Measurements from ENCODE around the gene LEP.

LEP gene

GRCh38 chr7:128226132-128226980, 14.7 kb upstream of the LEP start:
- Histone ChIP-seq H3K36me3 (ENCODE audit: control insufficient read depth, low read length) (no peaks in the 10 kb centered on the region), H3K9me2 (replicated peaks; ENCODE audit: control insufficient read depth, low read length) (no peaks in the 10 kb centered on the region), H4K20me1 (ENCODE audit: control insufficient read depth, insufficient read depth, low read depth, low read length) (no peaks in the 10 kb centered on the region), H3K4me1 (ENCODE audit: control insufficient read depth, low read length) (no peaks in the 10 kb centered on the region), H3K9me3 (ENCODE audit: control insufficient read depth, insufficient read depth, low read length) (no peaks in the 10 kb centered on the region), H3K4me2 (ENCODE audit: low read length) (no peak overlapping the region), H3K27me3 (ENCODE audit: control insufficient read depth, low read length) (peaks cover 56% of the 10 kb centered on the region), H3K4me3 (ENCODE audit: low read length) (no peak overlapping the region), H3K27ac (ENCODE audit: low read depth, low read length) (no peak overlapping the region), H3F3A (ENCODE audit: control insufficient read depth, insufficient read depth) (no peaks in the 10 kb centered on the region), H3K79me2 (ENCODE audit: control insufficient read depth, low read length) (no peaks in the 10 kb centered on the region)
- TF ChIP-seq EZH2phosphoT487 (IDR thresholded peaks at IDR 0.05; ENCODE audit: borderline replicate concordance, low read length): no peak
- TF ChIP-seq CTCF (IDR thresholded peaks at IDR 0.05; ENCODE audit: low read depth, low read length, poor library complexity, severe bottlenecking): no peak

DNA sequence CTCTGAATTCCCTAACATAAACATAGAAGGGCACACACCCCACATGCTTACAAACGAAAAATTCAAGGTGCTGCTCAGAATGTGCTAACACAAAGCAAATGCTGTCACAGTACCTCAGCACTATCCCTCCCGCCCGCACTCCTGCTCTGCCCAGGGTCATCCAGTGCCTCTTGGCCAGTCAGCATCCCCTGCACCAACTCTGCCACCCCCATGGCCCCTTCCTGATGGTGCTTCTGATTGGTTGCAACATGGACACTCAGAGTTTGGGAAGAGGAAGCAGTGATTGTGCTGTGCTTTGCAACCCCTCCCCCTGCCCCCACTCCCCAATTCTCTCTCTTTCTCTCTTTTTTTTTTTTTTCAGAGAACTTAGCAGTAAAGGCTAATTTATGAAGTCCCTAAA, 13.8 kb upstream of the LEP start:
- no peak overlapping the region for H3K27ac ChIP-seq (ENCODE audit: low read depth, low read length)
- H3K4me2 ChIP-seq (ENCODE audit: low read length): no peak overlapping the region
- H3K4me1 ChIP-seq (ENCODE audit: control insufficient read depth, low read length): no peaks in the 10 kb centered on the region
- no peak overlapping the region for H3K4me3 ChIP-seq (ENCODE audit: low read length)
- peaks cover 48% of the 10 kb centered on the region for H3K27me3 ChIP-seq (ENCODE audit: control insufficient read depth, low read length)
- H3F3A ChIP-seq (ENCODE audit: control insufficient read depth, insufficient read depth): no peaks in the 10 kb centered on the region
- H3K79me2 ChIP-seq (ENCODE audit: control insufficient read depth, low read length): no peaks in the 10 kb centered on the region
- H3K36me3 ChIP-seq (ENCODE audit: control insufficient read depth, low read length): no peaks in the 10 kb centered on the region
- H3K9me2 ChIP-seq (replicated peaks; ENCODE audit: control insufficient read depth, low read length): no peaks in the 10 kb centered on the region
- TF ChIP-seq CTCF (IDR thresholded peaks at IDR 0.05; ENCODE audit: low read depth, low read length, poor library complexity, severe bottlenecking) (no peak), EZH2phosphoT487 (IDR thresholded peaks at IDR 0.05; ENCODE audit: borderline replicate concordance, low read length) (no peak)
- no peaks in the 10 kb centered on the region for H3K9me3 ChIP-seq (ENCODE audit: control insufficient read depth, insufficient read depth, low read length)
- no peaks in the 10 kb centered on the region for H4K20me1 ChIP-seq (ENCODE audit: control insufficient read depth, insufficient read depth, low read depth, low read length)

GRCh38 chr7:128231021-128231420, 10.1 kb upstream of the LEP start:
- Histone ChIP-seq H3K36me3 (ENCODE audit: control insufficient read depth, low read length) (no peaks in the 10 kb centered on the region), H3F3A (ENCODE audit: control insufficient read depth, insufficient read depth) (no peaks in the 10 kb centered on the region), H3K9me3 (ENCODE audit: control insufficient read depth, insufficient read depth, low read length) (no peaks in the 10 kb centered on the region), H3K4me3 (ENCODE audit: low read length) (no peak overlapping the region), H3K4me1 (ENCODE audit: control insufficient read depth, low read length) (no peaks in the 10 kb centered on the region), H3K4me2 (ENCODE audit: low read length) (no peak overlapping the region), H3K9me2 (replicated peaks; ENCODE audit: control insufficient read depth, low read length) (no peaks in the 10 kb centered on the region), H3K79me2 (ENCODE audit: control insufficient read depth, low read length) (no peaks in the 10 kb centered on the region), H3K27ac (ENCODE audit: low read depth, low read length) (no peak overlapping the region), H4K20me1 (ENCODE audit: control insufficient read depth, insufficient read depth, low read depth, low read length) (no peaks in the 10 kb centered on the region), H3K27me3 (ENCODE audit: control insufficient read depth, low read length) (peaks cover 45% of the 10 kb centered on the region)
- TF ChIP-seq EZH2phosphoT487 (IDR thresholded peaks at IDR 0.05; ENCODE audit: borderline replicate concordance, low read length) (no peak), CTCF (IDR thresholded peaks at IDR 0.05; ENCODE audit: low read depth, low read length, poor library complexity, severe bottlenecking) (no peak)

All from DOHH2 (cell line).